SK-N-SH (cell line): ENCODE results near the gene OBP2B. TPM values are rescaled to one million over a fixed set of nuclear protein-coding genes. Genes with fewer than 3 reads are reported as not detected.
A peak's percentile ranks its signal among the peaks of the same experiment; 100 is the strongest.

ENCODE experiments used
- CTCF ChIA-PET: fragments of 300-600, 350-600 bp; formaldehyde crosslinking; extraction: SDS; loops from one replicate; lab custom pipeline; 2021; lab: Yijun Ruan, JAX
- POLR2A ChIA-PET: fragments of 350-600 bp; sonication (Branson Sonifier 250); formaldehyde crosslinking; extraction: SDS; loops from one replicate; lab custom pipeline; 2020; ENCODE audit warnings: antibody characterized with exemption, inconsistent platforms; lab: Yijun Ruan, JAX
- DNase-seq: peaks from one replicate; pipeline ENCODE4 v3.0.0; 2012
- H2AFZ ChIP-seq: fragments of 200-600 bp; sonication (generic); 2 replicates; pipeline ENCODE4 v1.8.1; 2016; ENCODE audit warnings: antibody characterized with exemption, mild to moderate bottlenecking, low read depth
- H3F3A ChIP-seq: fragments of 200-600 bp; sonication (generic); replicated peaks from 2 replicates; pipeline ENCODE3; 2016; ENCODE audit warnings: antibody characterized with exemption, mild to moderate bottlenecking; ENCODE audit not compliant: insufficient read depth
- H3K27ac ChIP-seq, 2 experiments: fragments of 200-500 bp in 1 of 2; fragments of 200-600 bp in 1 of 2; sonication (Bioruptor generic) in 1 of 2; sonication (generic), shearing (Covaris generic) in 1 of 2; 2 replicates each; pipeline versions ENCODE4 v1.5.1 to v1.6.1; 2014 to 2016; ENCODE audit warnings: low read depth in 2 of 2, inconsistent platforms in 1 of 2, low read length in 1 of 2, mild to moderate bottlenecking in 1 of 2, mixed read lengths in 1 of 2
- H3K27me3 ChIP-seq: fragments of 200-600 bp; sonication (generic), shearing (Covaris generic); 2 replicates; pipeline ENCODE4 v1.6.1; 2016; ENCODE audit warnings: mixed run types; ENCODE audit not compliant: insufficient read depth
- H3K36me3 ChIP-seq, 2 experiments: fragments of 200-500 bp in 1 of 2; fragments of 200-600 bp in 1 of 2; sonication (Bioruptor generic) in 1 of 2; sonication (generic) in 1 of 2; replicated peaks in 1 of 2; 2 replicates each; pipeline versions ENCODE3 to v1.5.1; 2014 to 2016; ENCODE audit warnings: low read length in 1 of 2, mild to moderate bottlenecking in 1 of 2; ENCODE audit not compliant: insufficient read depth in 2 of 2, control insufficient read depth in 1 of 2
- H3K4me1 ChIP-seq, 2 experiments: fragments of 200-500 bp in 1 of 2; fragments of 200-600 bp in 1 of 2; sonication (Bioruptor generic) in 1 of 2; sonication (generic), shearing (Covaris generic) in 1 of 2; 2 replicates each; pipeline versions ENCODE4 v1.5.1 to v1.6.1; 2014 to 2016; ENCODE audit warnings: low read depth in 1 of 2, low read length in 1 of 2, mixed run types in 1 of 2; ENCODE audit not compliant: insufficient read depth in 2 of 2, control insufficient read depth in 1 of 2
- H3K4me2 ChIP-seq: fragments of 200-600 bp; sonication (generic), shearing (Covaris generic); 2 replicates; pipeline ENCODE4 v1.6.1; 2017; ENCODE audit warnings: mixed run types
- H3K4me3 ChIP-seq, 2 experiments: fragments of 200-500 bp in 1 of 2; fragments of 200-600 bp in 1 of 2; sonication (Bioruptor generic) in 1 of 2; sonication (generic), shearing (Covaris generic) in 1 of 2; 2 replicates each; pipeline versions ENCODE4 v1.5.1 to v1.8.1; 2014 to 2016; ENCODE audit warnings: low read depth in 2 of 2, inconsistent platforms in 1 of 2, low read length in 1 of 2, mild to moderate bottlenecking in 1 of 2, mixed read lengths in 1 of 2, moderate library complexity in 1 of 2
- H3K79me2 ChIP-seq: fragments of 200-600 bp; sonication (generic); 2 replicates; pipeline ENCODE4 v1.8.1; 2017; ENCODE audit warnings: mild to moderate bottlenecking; ENCODE audit not compliant: insufficient read depth
- H3K9ac ChIP-seq: fragments of 200-600 bp; sonication (generic); 2 replicates; pipeline ENCODE4 v1.6.1; 2017; ENCODE audit warnings: mixed run types
- H3K9me2 ChIP-seq: fragments of 200-600 bp; sonication (generic); 2 replicates; pipeline ENCODE4 v1.6.1; 2017; ENCODE audit warnings: mixed run types
- H3K9me3 ChIP-seq: fragments of 200-600 bp; sonication (generic); 2 replicates; pipeline ENCODE4 v1.6.1; 2017; ENCODE audit warnings: mixed run types, mild to moderate bottlenecking, moderate library complexity
- H4K20me1 ChIP-seq: fragments of 200-600 bp; sonication (generic); 2 replicates; pipeline ENCODE4 v1.6.1; 2017; ENCODE audit warnings: mild to moderate bottlenecking, mixed run types; ENCODE audit not compliant: insufficient read depth
- CHD2 ChIP-seq: fragments of 150-350 bp; IDR thresholded peaks from 2 replicates; pipeline ENCODE4 v1.6.1; 2018; ENCODE audit warnings: low read length; ENCODE audit not compliant: partially characterized antibody
- ELF1 ChIP-seq: IDR thresholded peaks from 2 replicates; pipeline ENCODE4 v1.4.0; 2012
- EZH2phosphoT487 ChIP-seq: fragments of 200-600 bp; sonication (generic); IDR thresholded peaks from 2 replicates; pipeline ENCODE4 v1.6.1; 2017; ENCODE audit warnings: low read depth, mixed run types, mild to moderate bottlenecking, antibody characterized with exemption, moderate library complexity, borderline replicate concordance
- FOSL2 ChIP-seq: IDR thresholded peaks from 2 replicates; pipeline ENCODE4 v1.4.0; 2012; ENCODE audit warnings: low read depth, mild to moderate bottlenecking, moderate library complexity, borderline replicate concordance
- GABPA ChIP-seq: IDR thresholded peaks from 2 replicates; pipeline ENCODE4 v1.4.0; 2012; ENCODE audit warnings: low read depth, mild to moderate bottlenecking
- GATA2 ChIP-seq: sonication (generic); formaldehyde crosslinking; IDR thresholded peaks from 2 replicates; pipeline ENCODE4 v1.5.0; 2020; ENCODE audit warnings: mild to moderate bottlenecking, missing genetic modification reagents
- NFIC ChIP-seq: IDR thresholded peaks from 2 replicates; pipeline ENCODE4 v1.4.0; 2012; ENCODE audit warnings: borderline replicate concordance
- NRF1 ChIP-seq: IDR thresholded peaks from 2 replicates; pipeline ENCODE4 v1.6.1; 2012; ENCODE audit warnings: low read depth, mild to moderate bottlenecking, low read length
- POLR2AphosphoS5 ChIP-seq: IDR thresholded peaks from 2 replicates; pipeline ENCODE4 v1.6.1; 2012; ENCODE audit warnings: low read depth, low read length
- RAD21 ChIP-seq: IDR thresholded peaks from 2 replicates; pipeline ENCODE4 v1.6.1; 2012; ENCODE audit warnings: mild to moderate bottlenecking, low read length
- RCOR1 ChIP-seq: fragments of 150-350 bp; IDR thresholded peaks from 2 replicates; pipeline ENCODE4 v1.6.1; 2017; ENCODE audit warnings: antibody characterized with exemption, low read length
- RFX5 ChIP-seq: IDR thresholded peaks from 2 replicates; pipeline ENCODE4 v1.6.1; 2012; ENCODE audit warnings: mild to moderate bottlenecking, improper control_type of control experiment, low read length
- TCF12 ChIP-seq: IDR thresholded peaks from 2 replicates; pipeline ENCODE4 v1.4.0; 2012
- TEAD4 ChIP-seq: IDR thresholded peaks from 2 replicates; pipeline ENCODE4 v1.4.0; 2012; ENCODE audit warnings: mild to moderate bottlenecking, borderline replicate concordance; ENCODE audit not compliant: insufficient read depth
- YY1 ChIP-seq: IDR thresholded peaks from 2 replicates; pipeline ENCODE4 v1.4.0; 2012; ENCODE audit warnings: low read depth, mild to moderate bottlenecking
- WGBS: methylation state at CpG from one replicate; pipeline ENCODE4 v1.1.6; 2017; ENCODE audit warnings: low lambda C conversion rate; 5-methylcytosine and 5-hydroxymethylcytosine counted together
- polyA plus RNA-seq, 3 experiments: library from polyadenylated mRNA; depleted of rRNA; stranded (reverse); fragments of >200 nt; gene quantifications; 2 replicates each; pipeline ENCODE4 v1.2.3, GENCODE V29; 2012
- TF ChIP-seq, protein P1 (sequence below): IDR thresholded peaks from 2 replicates; pipeline ENCODE4 v1.4.0; 2012; ENCODE audit warnings: low read depth, borderline replicate concordance
- TF ChIP-seq, protein P2 (sequence below): IDR thresholded peaks from 2 replicates; pipeline ENCODE4; 2012
- TF ChIP-seq, protein P3 (sequence below): fragments of 150-350 bp; IDR thresholded peaks from 2 replicates; pipeline ENCODE4 v1.6.1; 2016; ENCODE audit warnings: mild to moderate bottlenecking, low read depth, low read length
- TF ChIP-seq, protein P4 (sequence below): fragments of 150-350 bp; IDR thresholded peaks from 2 replicates; pipeline ENCODE4 v1.6.1; 2017; ENCODE audit warnings: antibody characterized with exemption, low read length, low read depth, borderline replicate concordance
- TF ChIP-seq, protein P5 (sequence below): IDR thresholded peaks from 2 replicates; pipeline ENCODE4 v1.4.0; 2012; ENCODE audit warnings: low read depth
- TF ChIP-seq, protein P6 (sequence below): IDR thresholded peaks from 2 replicates; pipeline ENCODE4 v1.4.0; 2012; ENCODE audit warnings: low read depth, borderline replicate concordance

Gene OBP2B
- polyA plus RNA-seq, 1 of the 3 experiments (the other 2 are of a cell fraction), result not detected

DNA sequence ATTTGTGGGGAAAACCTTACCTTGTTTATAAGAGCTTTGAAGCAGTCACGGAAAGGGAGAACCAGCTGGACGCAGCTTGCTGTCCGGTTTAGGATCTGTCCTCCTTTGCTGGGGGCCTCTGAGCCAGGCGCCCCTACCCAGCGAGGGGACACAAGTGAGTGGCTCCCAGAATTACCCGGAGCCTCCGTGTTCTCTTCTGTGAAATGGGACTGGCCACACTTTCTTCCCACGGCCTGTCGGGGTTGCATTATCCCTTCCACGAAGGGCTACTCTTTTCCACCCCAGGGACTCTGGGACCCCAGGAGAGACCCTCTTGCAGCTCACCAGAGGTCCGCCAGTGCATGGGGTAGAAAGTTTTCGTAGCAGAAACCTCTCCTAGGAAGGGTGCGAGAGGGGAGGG is 44.9 kb downstream of the OBP2B start:
- peaks cover 0 to 5% of the 10 kb centered on the region in 2 experiments; a peak in 1 of 4 replicates for H3K4me1 ChIP-seq
- WGBS, result 76% methylated on average over 12 of the region's 13 CpGs
- H3K9ac ChIP-seq, result no peak overlapping the region
- H2AFZ ChIP-seq, result no peak overlapping the region
- peak overlapping the region in 1 of 2 experiments; percentile 42; a peak in 2 of 4 replicates for H3K4me3 ChIP-seq
- H3K4me2 ChIP-seq, result no peak overlapping the region
- H3K79me2 ChIP-seq, result no peaks in the 10 kb centered on the region
- TF ChIP-seq TEAD4 (no peak), GATA2 (CRISPR knock-in tag) (no peak), NFIC (no peak), FOSL2 (no peak), RCOR1 (no peak), RAD21 (no peak), GABPA (no peak), POLR2AphosphoS5 (no peak)
- TF ChIP-seq, protein P1, sequence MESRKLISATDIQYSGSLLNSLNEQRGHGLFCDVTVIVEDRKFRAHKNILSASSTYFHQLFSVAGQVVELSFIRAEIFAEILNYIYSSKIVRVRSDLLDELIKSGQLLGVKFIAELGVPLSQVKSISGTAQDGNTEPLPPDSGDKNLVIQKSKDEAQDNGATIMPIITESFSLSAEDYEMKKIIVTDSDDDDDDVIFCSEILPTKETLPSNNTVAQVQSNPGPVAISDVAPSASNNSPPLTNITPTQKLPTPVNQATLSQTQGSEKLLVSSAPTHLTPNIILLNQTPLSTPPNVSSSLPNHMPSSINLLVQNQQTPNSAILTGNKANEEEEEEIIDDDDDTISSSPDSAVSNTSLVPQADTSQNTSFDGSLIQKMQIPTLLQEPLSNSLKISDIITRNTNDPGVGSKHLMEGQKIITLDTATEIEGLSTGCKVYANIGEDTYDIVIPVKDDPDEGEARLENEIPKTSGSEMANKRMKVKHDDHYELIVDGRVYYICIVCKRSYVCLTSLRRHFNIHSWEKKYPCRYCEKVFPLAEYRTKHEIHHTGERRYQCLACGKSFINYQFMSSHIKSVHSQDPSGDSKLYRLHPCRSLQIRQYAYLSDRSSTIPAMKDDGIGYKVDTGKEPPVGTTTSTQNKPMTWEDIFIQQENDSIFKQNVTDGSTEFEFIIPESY, result no peak
- TF ChIP-seq, protein P2, sequence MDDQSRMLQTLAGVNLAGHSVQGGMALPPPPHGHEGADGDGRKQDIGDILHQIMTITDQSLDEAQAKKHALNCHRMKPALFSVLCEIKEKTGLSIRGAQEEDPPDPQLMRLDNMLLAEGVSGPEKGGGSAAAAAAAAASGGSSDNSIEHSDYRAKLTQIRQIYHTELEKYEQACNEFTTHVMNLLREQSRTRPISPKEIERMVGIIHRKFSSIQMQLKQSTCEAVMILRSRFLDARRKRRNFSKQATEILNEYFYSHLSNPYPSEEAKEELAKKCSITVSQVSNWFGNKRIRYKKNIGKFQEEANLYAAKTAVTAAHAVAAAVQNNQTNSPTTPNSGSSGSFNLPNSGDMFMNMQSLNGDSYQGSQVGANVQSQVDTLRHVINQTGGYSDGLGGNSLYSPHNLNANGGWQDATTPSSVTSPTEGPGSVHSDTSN, result no peak
- TF ChIP-seq, protein P3, sequence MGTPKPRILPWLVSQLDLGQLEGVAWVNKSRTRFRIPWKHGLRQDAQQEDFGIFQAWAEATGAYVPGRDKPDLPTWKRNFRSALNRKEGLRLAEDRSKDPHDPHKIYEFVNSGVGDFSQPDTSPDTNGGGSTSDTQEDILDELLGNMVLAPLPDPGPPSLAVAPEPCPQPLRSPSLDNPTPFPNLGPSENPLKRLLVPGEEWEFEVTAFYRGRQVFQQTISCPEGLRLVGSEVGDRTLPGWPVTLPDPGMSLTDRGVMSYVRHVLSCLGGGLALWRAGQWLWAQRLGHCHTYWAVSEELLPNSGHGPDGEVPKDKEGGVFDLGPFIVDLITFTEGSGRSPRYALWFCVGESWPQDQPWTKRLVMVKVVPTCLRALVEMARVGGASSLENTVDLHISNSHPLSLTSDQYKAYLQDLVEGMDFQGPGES, result no peak
- no peaks in the 10 kb centered on the region for H3K27me3 ChIP-seq
- H3K27ac ChIP-seq, result no peak overlapping the region
- POLR2A ChIA-PET, result interaction anchor here (0.6 to 0.7 kb wide), 3 partner anchors 50 to 1560 kb away, joined by 3 to 5 read pairs (median 3); no protein-coding TSS in a partner anchor
- H3K9me2 ChIP-seq, result no peaks in the 10 kb centered on the region
- CTCF ChIA-PET, result interaction anchor here (0.6 to 1.1 kb wide), 6 partner anchors 15 to 121 kb away, joined by 3 to 4 read pairs (median 3); no protein-coding TSS in a partner anchor
- DNase-seq, result no peak
- no peaks in the 10 kb centered on the region for H3K9me3 ChIP-seq
- no peaks in the 10 kb centered on the region for H3F3A ChIP-seq
- no peaks in the 10 kb centered on the region for H3K36me3 ChIP-seq
- H4K20me1 ChIP-seq, result no peaks in the 10 kb centered on the region

DNA sequence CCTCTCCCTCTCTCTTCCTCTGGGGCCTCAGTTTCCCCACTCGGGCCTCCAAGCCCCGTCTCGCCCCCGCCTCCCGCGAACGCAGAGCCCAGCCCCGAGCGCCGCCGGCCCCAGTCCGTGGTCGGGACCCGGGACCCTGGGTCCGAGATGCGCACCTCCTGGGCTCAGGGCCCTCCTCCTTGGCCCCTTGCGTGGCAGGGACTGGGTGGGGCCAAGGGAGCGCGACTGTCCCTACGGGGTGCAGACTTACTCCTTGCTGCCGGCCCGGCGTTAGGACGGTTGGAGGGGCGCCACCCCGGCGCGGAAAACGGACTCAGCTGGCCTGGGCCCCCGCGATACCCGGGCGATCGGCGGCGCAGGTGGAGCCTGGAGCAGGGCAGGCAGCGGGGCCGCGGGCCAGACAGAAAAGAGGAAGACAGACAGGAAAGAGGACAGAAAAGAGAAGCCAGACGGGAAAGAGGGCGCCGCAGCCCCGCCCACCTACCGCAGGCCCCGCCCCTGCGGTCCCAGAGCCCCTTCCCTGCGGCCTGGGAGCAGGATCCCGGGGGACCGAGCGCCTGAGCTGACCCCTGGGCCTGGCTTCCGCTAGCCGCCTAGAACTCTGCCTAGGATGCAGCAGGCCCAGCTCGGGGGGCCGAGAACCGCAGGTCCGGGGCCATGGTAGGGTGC is 45.4 kb downstream of the OBP2B start, which contains the start of gene GBGT1:
TSS of gene GBGT1 (minus strand) at position 411 of the 669 bp plus-strand sequence. CDS start 1,502 bp downstream, outside the sequence.
- no peaks in the 10 kb centered on the region for H4K20me1 ChIP-seq
- no peaks in the 10 kb centered on the region for H3F3A ChIP-seq
- H3K9me2 ChIP-seq, result no peaks in the 10 kb centered on the region
- H3K4me2 ChIP-seq, result no peak within 1 kb of the TSS
- 59% methylated on average over 43 of the region's 56 CpGs for WGBS
- DNase-seq, result peak; percentile 90
- no peak within 1 kb of the TSS for H3K9ac ChIP-seq
- peaks cover 0 to 5% of the 10 kb centered on the region in 2 experiments; a peak in 1 of 4 replicates for H3K4me1 ChIP-seq
- no peaks in the 10 kb centered on the region for H3K79me2 ChIP-seq
- no peaks in the 10 kb centered on the region for H3K27me3 ChIP-seq
- H3K9me3 ChIP-seq, result no peaks in the 10 kb centered on the region
- H3K36me3 ChIP-seq, result no peaks in the 10 kb centered on the region
- no peak within 1 kb of the TSS for H3K27ac ChIP-seq
- ChIA-PET CTCF (interaction anchor here (0.6 to 1.1 kb wide), 6 partner anchors 14 to 121 kb away, joined by 3 to 4 read pairs (median 3); no protein-coding TSS in a partner anchor), POLR2A (interaction anchor here (0.6 to 0.7 kb wide), 3 partner anchors 49 to 1561 kb away, joined by 3 to 5 read pairs (median 3); no protein-coding TSS in a partner anchor)
- peak within 1 kb of the TSS in 1 of 2 experiments; percentile 42; a peak in 3 of 4 replicates for H3K4me3 ChIP-seq
- no peak within 1 kb of the TSS for H2AFZ ChIP-seq
- TF ChIP-seq TCF12 (no peak), YY1 (no peak), EZH2phosphoT487 (no peak), RCOR1 (no peak), CHD2 (no peak), GABPA (no peak), RFX5 (no peak), FOSL2 (no peak), POLR2AphosphoS5 (no peak), ELF1 (no peak), NRF1 (no peak)
- TF ChIP-seq, protein P4, sequence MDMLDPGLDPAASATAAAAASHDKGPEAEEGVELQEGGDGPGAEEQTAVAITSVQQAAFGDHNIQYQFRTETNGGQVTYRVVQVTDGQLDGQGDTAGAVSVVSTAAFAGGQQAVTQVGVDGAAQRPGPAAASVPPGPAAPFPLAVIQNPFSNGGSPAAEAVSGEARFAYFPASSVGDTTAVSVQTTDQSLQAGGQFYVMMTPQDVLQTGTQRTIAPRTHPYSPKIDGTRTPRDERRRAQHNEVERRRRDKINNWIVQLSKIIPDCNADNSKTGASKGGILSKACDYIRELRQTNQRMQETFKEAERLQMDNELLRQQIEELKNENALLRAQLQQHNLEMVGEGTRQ, result no peak
- TF ChIP-seq, protein P5, sequence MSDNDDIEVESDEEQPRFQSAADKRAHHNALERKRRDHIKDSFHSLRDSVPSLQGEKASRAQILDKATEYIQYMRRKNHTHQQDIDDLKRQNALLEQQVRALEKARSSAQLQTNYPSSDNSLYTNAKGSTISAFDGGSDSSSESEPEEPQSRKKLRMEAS, result no peak
- TF ChIP-seq, protein P6, sequence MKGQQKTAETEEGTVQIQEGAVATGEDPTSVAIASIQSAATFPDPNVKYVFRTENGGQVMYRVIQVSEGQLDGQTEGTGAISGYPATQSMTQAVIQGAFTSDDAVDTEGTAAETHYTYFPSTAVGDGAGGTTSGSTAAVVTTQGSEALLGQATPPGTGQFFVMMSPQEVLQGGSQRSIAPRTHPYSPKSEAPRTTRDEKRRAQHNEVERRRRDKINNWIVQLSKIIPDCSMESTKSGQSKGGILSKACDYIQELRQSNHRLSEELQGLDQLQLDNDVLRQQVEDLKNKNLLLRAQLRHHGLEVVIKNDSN, result no peak
